Nucleus accumbens (tissue), 56 donors: ENCODE data around the gene CRIM1.

Experiments
- DNase-seq, 56 donors: peaks; one replicate each; lab custom pipeline; 2025; lab: John Stamatoyannopoulos, UW

CRIM1 gene

GRCh38 chr2:36449943-36450392, 94.4 kb downstream of the CRIM1 start:
- no peak for DNase-seq

- no peak for DNase-seq
These were observed 95.1 kb downstream of the CRIM1 start for GRCh38 chr2:36450466-36451196.

GRCh38 chr2:36451512-36451911, 95.9 kb downstream of the CRIM1 start:
- no peak for DNase-seq

GRCh38 chr2:36452260-36452659, 96.7 kb downstream of the CRIM1 start:
- DNase-seq: no peak

GRCh38 chr2:36453652-36454051, 98.1 kb downstream of the CRIM1 start:
- no peak for DNase-seq

- no peak for DNase-seq
These were observed 99.4 kb downstream of the CRIM1 start for GRCh38 chr2:36455011-36455410.

- no peak for DNase-seq
These were observed 100.2 kb downstream of the CRIM1 start for GRCh38 chr2:36455788-36456187.

- DNase-seq: peak in 14 of 56 donors; percentile 3 to 42 (median 14)
These were observed 100.9 kb downstream of the CRIM1 start for GRCh38 chr2:36456227-36457175.

- no peak for DNase-seq
These were observed 102.5 kb downstream of the CRIM1 start for GRCh38 chr2:36458106-36458505.

- DNase-seq: peak in 12 of 56 donors; percentile 2 to 36 (median 7)
These were observed 104.2 kb downstream of the CRIM1 start for GRCh38 chr2:36459725-36460137.

- DNase-seq: no peak
These were observed 105.6 kb downstream of the CRIM1 start for GRCh38 chr2:36461039-36461681.

GRCh38 chr2:36462311-36462935, 106.8 kb downstream of the CRIM1 start:
- DNase-seq: no peak

- no peak for DNase-seq
These were observed 107.8 kb downstream of the CRIM1 start for GRCh38 chr2:36463365-36463764.

- no peak for DNase-seq
These were observed 108.6 kb downstream of the CRIM1 start for GRCh38 chr2:36464006-36464721.

- no peak for DNase-seq
These were observed 110.6 kb downstream of the CRIM1 start for GRCh38 chr2:36466135-36466534.

GRCh38 chr2:36468463-36469105, 113.0 kb downstream of the CRIM1 start:
- no peak for DNase-seq

- DNase-seq: no peak
These were observed 113.5 kb downstream of the CRIM1 start for GRCh38 chr2:36469106-36469477.

GRCh38 chr2:36469710-36470109, 114.1 kb downstream of the CRIM1 start:
- no peak for DNase-seq

GRCh38 chr2:36473230-36473629, 117.7 kb downstream of the CRIM1 start:
- no peak for DNase-seq
